Measurements from ENCODE around the gene HAUS5.
"Not testable (repeated sequence)": the region's sequence is repeated elsewhere in the genome, so short reads cannot be mapped to it uniquely, and the experiment has no call there.

Gene HAUS5, protein sequence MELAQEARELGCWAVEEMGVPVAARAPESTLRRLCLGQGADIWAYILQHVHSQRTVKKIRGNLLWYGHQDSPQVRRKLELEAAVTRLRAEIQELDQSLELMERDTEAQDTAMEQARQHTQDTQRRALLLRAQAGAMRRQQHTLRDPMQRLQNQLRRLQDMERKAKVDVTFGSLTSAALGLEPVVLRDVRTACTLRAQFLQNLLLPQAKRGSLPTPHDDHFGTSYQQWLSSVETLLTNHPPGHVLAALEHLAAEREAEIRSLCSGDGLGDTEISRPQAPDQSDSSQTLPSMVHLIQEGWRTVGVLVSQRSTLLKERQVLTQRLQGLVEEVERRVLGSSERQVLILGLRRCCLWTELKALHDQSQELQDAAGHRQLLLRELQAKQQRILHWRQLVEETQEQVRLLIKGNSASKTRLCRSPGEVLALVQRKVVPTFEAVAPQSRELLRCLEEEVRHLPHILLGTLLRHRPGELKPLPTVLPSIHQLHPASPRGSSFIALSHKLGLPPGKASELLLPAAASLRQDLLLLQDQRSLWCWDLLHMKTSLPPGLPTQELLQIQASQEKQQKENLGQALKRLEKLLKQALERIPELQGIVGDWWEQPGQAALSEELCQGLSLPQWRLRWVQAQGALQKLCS

DNA sequence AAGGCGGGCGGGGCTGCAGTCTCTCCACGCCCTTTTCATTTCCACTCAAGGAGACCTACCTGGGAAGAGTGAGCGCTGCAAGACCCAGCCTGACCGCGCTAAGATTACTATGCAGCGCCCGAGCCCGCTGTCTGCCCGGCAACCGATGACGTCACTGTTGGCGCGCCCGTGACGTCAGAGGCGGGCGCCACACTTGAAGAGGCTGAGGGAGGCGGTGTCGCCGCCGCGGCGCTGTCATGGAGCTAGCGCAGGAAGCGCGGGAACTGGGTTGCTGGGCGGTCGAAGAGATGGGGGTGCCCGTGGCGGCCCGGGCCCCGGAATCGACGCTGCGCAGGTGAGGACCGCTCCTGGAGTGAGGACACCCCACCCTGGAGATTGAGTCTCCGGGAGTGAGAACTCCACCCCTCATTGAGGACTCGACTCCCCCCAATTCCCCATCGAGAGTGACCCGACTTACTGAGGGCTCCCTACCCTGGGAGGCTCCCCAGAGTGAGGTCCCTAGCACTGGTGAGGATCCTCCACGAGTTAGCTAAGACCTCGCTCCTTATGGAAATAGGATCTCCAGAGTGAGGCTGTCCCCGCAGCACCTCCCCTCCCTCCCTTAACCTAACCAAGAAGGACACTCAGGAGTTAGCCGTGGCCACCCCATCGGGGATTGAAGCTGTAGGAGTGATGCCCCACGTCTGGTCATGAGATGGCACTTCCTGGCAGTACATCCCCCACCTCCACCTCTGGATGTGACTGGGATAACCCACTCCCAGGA lies at the start of gene HAUS5:
HAUS5 (plus strand) TSS at position 177 of the 763 bp plus-strand sequence; CDS start at position 237, 60 bp downstream.
- DNase-seq = peak; percentile 91

DNA sequence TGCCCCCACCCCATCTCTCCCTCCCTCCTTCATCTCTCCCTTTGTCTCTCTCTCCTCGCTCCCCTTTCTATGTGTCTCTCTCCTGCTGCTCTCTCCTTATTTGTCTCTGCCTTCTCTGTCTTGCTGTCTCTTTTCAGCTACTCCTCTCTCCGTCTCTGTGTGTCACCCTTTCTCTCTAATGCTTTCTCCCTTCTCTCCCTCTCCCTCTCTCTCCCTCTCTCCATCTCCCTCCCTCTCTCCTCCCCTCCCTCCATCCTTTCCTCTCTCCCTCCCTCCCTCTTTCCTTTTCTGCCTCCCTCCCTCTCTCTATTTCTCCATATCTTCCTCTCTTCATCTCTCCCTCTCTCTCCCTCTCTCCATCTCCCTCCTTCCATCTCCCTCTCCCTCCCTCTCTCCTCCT lies 49.8 kb upstream of the HAUS5 start:
- no peak for DNase-seq

DNA sequence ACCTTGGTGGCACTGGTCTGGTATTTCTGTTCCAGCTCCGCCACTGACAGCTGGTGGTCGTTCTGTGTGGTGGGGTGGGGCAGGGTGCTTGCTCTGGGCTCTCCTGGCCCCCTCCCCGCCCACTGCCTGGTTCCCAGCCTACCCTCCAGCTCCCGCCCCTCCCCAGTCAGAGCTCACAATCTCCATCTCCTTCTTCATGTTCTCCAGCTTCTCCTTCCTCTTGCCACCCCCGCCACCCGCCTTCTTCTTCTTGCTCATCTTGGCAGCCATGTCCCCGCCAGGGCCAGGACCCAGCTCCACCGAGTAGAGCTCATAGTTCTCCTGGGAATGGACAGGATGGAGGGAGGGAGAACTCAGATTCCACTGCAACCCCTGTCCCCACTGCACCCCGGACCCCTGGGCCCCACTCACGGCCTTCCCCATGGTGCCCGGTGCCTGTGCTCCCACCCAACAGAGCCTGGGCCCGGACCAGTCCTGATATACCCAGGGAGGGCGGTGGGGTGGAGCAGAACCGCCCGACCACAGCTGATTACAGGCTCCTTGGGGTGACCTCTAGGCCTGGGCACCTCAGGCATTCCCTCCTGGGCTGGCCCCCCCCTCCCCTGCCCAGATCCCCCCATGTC lies 49.2 kb upstream of the HAUS5 start, which contains the start of gene ATP4A:
ATP4A (minus strand) TSS at position 452 of the 623 bp plus-strand sequence; CDS start at position 423, 29 bp downstream.
- no peak for DNase-seq

DNA sequence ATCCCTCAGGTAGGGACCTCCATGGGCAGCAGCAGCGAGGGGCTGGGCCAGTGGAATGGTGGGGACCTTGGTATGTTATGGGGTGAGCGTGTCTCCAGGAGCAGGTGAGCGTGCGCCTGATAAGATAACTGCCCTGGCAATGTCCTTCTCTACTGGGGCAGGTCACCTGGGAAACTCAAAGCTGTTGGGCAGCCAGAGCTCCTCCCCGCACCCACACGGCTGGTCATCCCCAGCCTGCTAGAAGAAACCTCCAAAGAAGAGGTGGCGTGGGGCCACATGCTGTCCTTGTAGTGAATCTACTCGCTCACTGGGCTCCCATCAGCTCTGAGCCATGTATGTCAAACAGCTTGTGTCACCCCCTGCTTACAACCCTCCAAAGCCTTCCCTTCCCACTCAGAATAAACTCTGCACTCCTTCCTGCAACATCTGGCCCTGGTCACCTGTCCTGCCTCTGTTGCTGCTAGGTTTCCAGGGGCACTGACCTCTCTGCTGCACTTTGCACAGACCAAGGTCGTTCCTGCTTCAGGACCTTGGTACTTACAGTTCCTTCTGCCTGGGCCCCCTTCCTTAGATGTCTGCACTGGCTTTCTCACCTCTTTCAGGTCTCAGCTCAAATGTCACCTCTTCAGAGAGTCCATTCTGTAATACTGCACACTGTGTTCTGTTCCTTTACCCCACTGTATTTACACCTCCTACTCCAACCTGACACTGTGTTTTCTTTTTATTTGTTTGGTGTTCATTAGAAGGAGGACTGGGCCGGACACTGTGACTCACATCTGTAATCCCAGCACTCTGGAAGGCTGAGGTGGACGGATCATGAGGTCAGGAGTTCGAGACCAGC lies 47.3 kb upstream of the HAUS5 start:
- no peak for DNase-seq

DNA sequence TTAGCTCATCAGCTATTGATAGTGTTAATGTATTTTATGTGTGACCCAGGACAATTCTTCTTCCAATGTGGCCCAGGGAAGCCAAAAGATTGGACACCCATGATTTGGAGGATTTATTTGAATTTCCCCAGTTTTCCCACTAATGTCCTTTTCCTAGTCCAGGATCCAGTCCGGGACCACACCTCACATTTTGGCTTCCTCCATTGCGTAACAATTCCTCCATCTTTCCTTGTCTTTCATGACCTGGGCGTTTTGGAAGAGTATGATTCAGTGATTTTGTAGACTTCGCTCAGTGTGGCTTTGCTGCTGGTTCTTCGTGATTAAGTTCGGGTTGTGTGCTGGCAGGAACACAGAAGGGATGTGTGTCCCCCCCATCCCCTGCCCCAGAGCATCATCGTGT lies 45.8 kb upstream of the HAUS5 start:
- DNase-seq = no peak

DNA sequence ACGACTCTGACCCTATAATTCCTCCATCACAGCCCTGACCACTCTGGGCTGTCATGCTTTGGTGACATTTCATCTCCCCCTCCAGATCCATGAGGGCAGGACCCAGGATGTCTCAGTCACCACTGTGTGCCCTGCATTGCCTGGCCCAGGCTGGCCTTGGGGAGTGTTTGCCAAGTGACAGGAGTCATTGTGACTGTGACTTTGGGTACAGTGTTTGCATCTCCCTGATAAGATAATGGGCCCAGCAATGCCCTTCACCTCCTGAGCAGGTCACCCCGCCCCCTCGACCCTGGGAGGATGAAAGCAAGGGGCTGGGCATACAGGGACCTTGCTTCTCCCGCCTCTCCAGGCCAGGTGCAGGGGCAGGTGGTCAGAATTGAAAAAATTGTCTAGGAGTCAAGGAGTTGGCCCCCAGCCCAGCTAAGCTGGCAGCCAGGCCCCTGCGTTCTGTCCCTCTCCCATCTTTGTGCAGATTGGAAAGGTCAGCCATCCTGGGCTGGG lies 43.2 kb upstream of the HAUS5 start:
- DNase-seq = no peak

DNA sequence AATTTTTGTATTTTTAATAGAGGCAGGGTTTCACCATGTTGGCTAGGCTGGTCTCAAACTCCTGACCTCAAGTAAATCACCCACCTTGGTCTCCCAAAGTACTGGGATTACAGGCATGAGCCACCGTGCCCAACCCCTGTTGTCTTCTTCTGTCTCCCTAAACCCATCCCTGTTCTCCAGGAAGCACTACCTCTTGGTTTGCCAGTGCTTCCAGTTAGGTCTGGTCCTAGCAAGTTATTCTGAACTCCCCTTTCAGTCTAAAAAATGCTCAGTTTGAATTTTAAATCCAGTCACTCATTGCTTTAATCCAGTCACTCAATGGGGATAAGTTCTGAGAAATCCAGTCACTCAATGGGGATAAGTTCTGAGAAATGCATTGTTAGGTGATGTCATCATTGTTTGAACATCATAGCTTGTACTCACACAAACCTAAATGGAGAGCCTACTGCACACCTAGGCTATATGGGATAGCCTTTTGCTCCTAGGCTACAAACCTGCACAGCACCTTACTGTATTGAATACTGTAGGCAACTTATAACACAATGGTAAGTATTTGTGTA lies 41.0 kb upstream of the HAUS5 start:
- DNase-seq = no peak

DNA sequence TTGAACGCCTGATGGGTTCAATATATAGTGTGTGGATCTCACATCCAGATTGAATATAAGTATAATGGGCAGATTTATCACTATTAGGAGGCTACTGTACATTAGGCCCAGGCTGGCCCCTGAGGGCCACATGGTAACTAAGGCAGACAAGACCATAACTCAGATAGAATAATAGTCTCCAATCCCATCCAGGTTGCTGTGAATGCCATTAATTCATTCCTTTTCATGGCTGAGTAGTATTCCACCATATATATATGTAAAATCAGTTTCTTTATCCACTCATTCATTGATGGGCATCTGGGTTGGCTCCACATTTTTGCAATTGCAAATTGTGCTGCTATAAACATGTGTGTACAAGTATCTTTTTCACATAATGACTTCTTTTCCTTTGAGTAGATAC lies 34.6 kb upstream of the HAUS5 start:
- no peak for DNase-seq

DNA sequence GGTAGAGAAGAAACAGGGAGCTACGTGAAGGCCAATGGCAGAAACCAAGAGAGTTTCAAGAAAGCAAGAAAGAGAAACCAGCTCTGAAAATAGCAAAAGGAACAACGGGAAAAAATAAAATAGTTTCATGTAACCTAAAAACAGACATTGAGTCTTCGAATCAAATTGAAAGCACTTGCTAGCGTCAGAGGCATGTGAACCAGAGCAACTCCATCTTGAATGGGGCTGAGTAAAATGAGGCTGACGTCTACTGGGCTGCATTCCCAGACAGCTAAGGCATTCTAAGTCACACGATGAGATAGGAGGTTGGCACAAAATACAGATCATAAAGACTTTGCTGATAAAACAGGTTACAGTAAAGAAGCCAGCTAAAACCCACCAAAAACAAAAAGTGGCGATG lies 33.8 kb upstream of the HAUS5 start:
- DNase-seq = no peak

DNA sequence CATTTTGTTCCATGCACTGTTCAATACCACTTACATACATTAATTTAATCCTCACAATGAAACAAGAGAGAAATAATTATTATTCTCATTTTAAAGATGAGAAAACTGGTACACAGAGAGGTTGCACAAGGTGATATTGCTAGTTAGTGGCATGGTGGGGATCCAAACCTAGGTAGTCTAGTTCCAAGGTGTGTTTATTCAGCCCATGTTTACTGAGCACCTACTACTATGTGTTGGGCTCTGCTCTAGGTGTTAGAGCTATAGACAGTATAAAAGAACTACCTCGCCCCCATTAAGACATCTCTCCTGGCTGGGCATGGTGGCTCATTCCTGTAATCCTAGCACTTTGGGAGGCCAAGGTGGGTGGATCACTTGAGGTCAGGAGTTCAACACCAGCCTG lies 29.8 kb upstream of the HAUS5 start:
- no peak for DNase-seq

DNA sequence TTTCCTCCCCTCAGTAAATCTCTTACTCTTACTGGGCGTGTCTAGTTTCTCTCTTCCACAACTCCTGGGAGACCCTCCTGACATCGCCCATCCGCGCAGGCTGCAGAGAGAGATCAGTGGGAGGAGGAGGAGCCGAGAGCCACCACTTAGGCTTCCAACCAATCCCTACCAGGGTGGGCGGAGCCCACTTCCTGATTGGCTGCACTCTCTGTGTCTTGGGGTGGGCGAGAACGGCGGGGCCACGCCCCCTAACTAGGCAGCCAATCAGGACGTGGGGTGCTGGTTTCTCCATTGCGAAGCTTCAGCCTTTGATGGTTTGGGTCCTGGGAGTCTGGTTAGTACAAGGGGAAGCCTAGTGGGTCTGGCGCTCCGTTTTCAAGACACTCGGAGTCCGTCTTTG lies 26.7 kb upstream of the HAUS5 start, which contains the start of gene PMIS2:
PMIS2 (plus strand) TSS at position 326 of the 400 bp plus-strand sequence. CDS start 87 bp downstream, outside the sequence.
- DNase-seq = no peak

DNA sequence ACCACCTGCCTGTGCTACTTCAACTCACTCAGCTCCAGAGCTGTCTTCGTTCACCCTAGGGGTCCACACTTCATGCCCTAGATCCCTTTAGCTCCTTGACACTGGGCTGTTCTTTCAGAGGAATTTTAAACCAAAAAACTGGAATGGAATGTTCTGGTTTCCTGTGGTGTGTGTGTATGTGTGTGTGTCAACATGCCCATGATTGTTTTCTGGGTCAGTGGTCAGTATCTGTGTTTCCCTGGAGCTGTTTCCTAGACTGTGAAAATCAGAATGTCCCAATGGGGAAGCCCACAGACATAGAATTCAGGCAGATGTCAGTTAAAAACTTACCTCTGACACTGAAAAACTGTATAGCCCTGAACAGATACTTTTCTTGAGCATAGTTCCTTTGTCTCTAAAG lies 25.2 kb upstream of the HAUS5 start:
- no peak for DNase-seq

DNA sequence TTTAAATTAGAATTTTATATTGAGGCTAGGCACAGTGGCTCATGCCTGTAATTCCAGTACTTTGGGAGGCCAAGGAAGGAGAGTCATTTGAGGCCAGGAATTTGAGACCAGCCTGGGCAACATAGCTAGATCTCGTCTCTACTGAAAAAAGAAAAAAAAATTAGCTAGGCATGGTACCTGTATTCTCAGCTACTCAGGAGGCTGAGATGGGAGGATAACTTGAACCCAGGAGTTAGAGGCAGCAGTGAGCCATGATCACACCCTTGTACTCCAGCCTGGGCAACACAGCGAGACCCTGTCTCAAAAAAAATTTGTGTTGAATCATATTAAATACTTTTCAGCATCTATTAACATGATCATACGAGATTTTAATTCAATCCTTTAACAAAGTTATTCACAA lies 21.7 kb upstream of the HAUS5 start:
- no peak for DNase-seq

DNA sequence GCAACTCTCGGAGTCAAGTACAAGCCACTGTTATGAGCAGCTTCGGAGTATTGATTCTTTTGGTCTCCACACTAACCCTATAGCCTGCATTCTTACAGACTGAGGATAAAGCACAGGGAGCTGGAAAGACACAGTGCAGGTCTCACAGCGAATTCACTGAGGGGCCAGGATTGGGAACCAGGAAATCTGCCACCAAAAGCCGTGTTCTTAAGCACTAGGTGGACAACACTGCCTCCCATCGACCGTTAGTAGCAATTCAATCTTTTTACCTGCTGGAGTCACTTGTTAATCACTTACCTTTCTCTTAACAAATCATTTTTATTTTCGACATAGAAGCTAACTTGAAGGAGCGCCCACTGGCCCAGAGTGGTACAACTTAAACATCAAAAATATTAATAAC lies 20.3 kb upstream of the HAUS5 start:
- no peak for DNase-seq

DNA sequence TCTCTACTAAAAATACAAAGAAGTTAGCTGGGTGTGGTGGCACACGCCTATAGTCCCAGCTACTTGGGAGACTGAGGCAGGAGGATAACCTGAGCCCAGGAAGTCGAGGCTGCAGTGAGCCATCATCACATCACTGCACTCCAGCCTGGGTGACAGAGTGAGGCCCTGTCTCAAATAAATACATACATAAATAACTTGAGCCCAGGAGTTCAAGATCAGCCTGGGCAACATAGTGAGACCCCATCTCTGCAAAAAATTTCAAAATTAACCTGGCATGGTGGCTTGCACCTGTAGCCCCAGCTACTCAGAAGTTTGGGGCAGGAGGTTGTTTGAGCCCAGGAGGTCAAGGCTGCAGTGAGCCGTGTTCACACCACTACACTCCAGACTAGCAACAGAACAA lies 17.5 kb upstream of the HAUS5 start:
- not testable (repeated sequence) for DNase-seq

DNA sequence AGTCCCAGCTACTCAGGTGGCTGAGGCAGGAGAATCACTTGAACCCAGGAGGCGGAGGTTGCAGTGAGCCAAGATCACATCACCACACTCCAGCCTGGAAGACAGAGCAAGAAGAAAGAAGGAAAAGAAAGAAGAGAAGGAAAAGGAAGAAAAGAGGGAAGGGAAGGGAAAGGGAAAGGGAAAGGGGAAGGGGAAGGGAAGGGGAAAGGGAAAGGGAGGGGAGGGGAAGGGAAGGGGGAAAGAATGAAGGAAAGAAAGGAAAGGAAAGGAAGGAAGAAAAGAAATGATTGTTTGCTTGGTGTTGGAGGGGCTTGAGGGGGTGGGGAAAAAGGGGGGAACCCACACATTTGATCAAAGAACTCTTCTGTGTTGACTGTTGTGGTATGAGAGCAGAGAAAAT lies 16.6 kb upstream of the HAUS5 start:
- DNase-seq = no peak

DNA sequence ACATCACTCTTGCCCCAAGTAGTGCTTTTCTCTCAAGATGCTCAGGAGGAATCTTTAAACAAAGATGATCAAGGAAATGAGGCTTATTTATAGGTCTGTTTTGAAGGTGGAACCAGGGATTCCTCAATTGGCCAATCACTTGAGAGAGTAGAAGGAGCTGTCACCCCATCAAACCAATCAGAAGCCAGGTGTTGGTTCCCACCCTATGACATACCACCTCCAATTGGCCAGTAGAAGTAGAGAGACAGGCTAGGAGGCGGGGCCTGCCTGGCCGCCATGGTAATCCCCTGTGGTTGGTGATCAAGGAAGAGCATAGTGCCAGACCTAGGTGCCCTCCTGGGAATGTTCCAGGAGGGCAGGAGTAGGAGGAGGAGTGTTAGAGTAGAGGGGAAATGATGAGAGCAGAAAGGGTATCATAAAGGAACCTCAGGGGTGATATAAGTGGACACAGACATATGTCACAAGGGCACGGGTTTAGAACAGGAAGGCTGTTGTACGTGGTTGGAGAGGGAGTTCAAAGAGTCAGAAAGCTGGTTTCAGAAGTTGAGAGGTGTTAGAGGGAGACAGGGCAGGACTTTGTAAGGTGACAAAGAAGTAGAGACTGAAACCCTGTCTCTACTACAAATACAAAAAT lies 16.1 kb upstream of the HAUS5 start:
- no peak for DNase-seq

DNA sequence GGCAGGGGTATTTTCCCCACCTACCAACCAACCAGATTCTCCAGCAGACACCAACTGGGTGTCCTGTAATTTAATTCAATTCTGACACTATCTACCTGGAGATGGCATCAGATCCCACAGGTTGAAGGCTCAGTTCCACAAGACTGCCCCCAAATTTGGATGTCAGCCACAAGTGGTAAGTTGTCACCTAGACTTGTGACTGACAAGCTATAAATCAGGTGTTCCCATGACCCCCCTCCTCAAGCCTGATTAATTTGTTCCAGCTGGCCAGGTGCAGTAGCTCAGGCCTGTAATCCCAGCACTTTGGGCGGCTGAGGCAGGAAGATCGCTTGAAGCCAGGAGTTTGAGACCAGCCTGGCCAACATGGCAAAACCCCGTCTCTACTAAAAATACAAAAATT lies 10.6 kb upstream of the HAUS5 start:
- DNase-seq = no peak

DNA sequence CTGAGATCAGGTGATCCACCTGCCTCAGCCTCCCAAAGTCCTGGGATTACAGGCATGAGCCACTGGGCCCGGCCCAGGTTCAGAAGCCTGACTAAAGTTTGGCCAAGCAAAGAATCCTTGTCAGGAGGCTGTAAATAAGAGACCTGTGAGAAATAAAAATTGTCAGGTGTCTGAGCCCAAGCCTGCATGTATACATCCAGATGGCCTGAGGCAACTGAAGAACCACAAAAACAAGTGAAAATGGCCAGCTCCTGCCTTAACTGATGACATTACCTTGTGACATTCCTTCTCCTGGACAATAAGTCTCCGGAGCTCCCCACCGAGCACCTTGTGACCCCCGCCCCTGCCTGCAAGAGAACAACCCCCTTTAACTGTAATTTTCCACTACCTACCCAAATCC lies 8.1 kb upstream of the HAUS5 start:
- DNase-seq = not testable (repeated sequence)

DNA sequence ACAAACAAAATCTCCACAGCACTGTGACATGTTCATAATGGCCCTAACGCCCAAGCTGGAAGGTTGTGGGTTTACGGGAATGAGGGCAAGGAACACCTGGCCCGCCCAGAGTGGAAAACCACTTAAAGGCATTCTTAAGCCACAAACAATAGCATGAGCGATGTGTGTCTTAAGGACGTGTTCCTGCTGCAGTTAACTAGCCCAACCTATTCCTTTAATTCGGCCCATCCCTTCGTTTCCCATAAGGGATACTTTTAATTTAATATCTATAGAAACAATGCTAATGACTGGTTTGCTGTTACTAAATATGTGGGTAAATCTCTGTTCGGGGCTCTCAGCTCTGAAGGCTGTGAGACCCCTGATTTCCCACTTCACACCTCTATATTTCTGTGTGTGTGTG lies 5.4 kb upstream of the HAUS5 start:
- not testable (repeated sequence) for DNase-seq

DNA sequence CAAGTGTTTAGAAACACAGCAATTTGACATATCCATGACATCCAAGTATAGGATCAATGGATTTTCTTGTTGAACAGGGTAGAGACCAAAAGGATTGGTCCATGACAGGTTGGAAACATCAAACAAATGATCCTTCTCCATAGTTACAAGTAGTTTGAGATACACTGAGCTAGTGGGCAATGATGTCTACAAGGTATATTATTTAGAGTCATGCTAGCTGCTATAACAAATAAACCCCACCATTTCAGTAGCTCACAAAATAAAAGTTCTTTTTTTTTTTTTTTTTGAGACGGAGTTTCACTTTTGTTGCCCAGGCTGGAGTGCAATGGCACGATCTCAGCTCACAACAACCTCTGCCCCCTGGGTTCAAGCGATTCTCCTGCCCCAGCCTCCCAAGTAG lies 4.9 kb upstream of the HAUS5 start:
- DNase-seq = no peak

All from midbrain (tissue), 1 donor.